Loucy (cell line): Measurements from ENCODE around the gene FOXF1.

ENCODE experiments used
- CTCF ChIP-seq: fragments of 200-600 bp; sonication (generic); conservative IDR thresholded peaks from 2 replicates; pipeline ENCODE4 v1.5.1; 2014; ENCODE audit warnings: mild to moderate bottlenecking, antibody characterized with exemption, low read length
- EZH2phosphoT487 ChIP-seq: fragments of 200-600 bp; IDR thresholded peaks from 2 replicates; pipeline ENCODE4 v1.6.1; 2018; ENCODE audit warnings: antibody characterized with exemption, mild to moderate bottlenecking, moderate library complexity, borderline replicate concordance

GRCh38 chr16:86527366-86527765 is 17.0 kb downstream of the FOXF1 start:
- TF ChIP-seq CTCF (no peak), EZH2phosphoT487 (no peak)
